OCI-LY7 (cell line): Measurements from ENCODE around the gene P3H2.

Source experiments
- CTCF ChIP-seq: fragments of 200-600 bp; sonication (generic); conservative IDR thresholded peaks from 2 replicates; pipeline ENCODE4 v1.5.1; 2014; ENCODE audit warnings: mild to moderate bottlenecking, antibody characterized with exemption, low read length, moderate library complexity, mixed read lengths
- EZH2phosphoT487 ChIP-seq: fragments of 200-600 bp; sonication (generic); IDR thresholded peaks from 2 replicates; pipeline ENCODE4 v1.6.1; 2018; ENCODE audit warnings: low read depth, borderline replicate concordance, mild to moderate bottlenecking, mixed run types, antibody characterized with exemption, low read length, moderate library complexity, mixed read lengths

GRCh38 chr3:190097617-190098016 is 23.1 kb downstream of the P3H2 start:
- TF ChIP-seq CTCF = no peak
- no peak for TF ChIP-seq EZH2phosphoT487
